ENCODE measurements around the gene F11R.
"Not testable (repeated sequence)": the region's sequence is repeated elsewhere in the genome, so short reads cannot be mapped to it uniquely, and the experiment has no call there.

F11R gene

DNA sequence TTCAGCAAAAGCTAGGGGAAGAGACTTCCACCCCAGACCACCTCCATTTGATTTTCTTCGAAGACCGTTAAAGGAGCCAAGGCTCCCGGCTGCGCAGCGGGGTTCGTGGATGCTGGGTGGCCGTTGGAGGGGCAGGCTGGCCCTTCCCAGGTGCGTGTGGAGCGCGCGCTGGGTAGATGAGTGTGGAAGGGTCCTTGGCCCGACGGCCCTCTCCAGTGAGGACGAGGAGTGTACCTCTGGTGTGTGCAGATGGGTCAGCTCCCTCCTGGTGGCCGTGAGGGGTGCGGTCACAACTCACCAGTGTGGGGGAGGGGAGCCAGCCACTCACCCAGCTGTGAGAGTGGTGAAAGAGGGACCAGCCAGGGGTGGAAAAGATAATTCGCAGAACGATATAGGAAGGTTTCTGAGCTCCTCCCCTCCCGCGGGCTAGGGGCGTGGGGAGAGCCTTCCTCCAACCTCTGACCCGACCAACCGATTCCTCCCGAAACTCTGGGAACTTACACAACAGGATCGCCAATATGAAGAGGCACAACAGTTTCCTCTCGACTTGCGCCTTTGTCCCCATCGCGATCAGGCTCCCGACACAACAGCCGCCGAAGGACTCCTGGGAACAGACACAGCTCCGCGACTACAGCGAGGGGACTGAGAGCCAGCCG, at the start of gene F11R:
Gene F11R (minus strand): TSS at position 644 of the 656 bp plus-strand sequence. CDS start 79 bp downstream, at position 565.
- in situ Hi-C loops (cut with HindIII; ENCODE audit: low sequenced_read_pairs) = no loop called here
- no peak for DNase-seq (ENCODE audit: low read depth, low spot score)
- TF ChIP-seq, protein P1, sequence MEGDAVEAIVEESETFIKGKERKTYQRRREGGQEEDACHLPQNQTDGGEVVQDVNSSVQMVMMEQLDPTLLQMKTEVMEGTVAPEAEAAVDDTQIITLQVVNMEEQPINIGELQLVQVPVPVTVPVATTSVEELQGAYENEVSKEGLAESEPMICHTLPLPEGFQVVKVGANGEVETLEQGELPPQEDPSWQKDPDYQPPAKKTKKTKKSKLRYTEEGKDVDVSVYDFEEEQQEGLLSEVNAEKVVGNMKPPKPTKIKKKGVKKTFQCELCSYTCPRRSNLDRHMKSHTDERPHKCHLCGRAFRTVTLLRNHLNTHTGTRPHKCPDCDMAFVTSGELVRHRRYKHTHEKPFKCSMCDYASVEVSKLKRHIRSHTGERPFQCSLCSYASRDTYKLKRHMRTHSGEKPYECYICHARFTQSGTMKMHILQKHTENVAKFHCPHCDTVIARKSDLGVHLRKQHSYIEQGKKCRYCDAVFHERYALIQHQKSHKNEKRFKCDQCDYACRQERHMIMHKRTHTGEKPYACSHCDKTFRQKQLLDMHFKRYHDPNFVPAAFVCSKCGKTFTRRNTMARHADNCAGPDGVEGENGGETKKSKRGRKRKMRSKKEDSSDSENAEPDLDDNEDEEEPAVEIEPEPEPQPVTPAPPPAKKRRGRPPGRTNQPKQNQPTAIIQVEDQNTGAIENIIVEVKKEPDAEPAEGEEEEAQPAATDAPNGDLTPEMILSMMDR (IDR thresholded peaks at IDR 0.05; ENCODE audit: low read depth, low read length) = no peak
- peak within 1 kb of the TSS; percentile 51 for H3K4me3 ChIP-seq (ENCODE audit: low read depth, low read length)

DNA sequence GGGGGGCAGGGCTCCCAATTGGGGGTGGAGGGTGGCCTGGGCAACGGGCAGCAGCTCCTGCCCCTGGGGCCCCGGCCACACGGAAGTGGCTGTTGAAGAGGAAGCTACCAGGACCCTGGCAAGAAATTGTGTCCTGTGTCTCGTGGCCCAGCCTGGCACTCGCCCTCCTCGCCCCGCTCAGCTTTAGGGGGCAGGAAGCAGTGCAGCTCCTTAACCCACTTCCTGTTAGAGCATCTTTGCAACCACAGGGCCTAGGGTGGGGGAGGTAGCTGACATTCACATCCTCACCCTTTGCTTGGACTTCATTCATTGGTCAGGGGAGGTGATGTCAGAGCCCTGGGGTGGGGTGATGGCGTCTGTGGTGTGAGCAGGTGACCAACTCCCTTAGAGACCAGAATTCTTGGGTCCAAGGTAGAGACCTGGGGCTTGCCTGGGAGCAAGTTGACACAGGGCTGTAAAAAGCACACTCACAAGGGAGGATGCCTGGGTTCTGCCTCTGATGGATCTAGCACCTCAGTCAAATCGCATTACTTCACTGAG, 48.8 kb upstream of the F11R start, which contains the start of gene ARHGAP30:
Gene ARHGAP30 (minus strand): TSS at position 161 of the 540 bp plus-strand sequence. CDS start 267 bp downstream, outside the sequence.
- no peak within 1 kb of the TSS for H3K4me3 ChIP-seq (ENCODE audit: low read depth, low read length)
- no peak for DNase-seq (ENCODE audit: low read depth, low spot score)
- in situ Hi-C loops (cut with HindIII; ENCODE audit: low sequenced_read_pairs) = no loop called here
- TF ChIP-seq, protein P1 (IDR thresholded peaks at IDR 0.05; ENCODE audit: low read depth, low read length) = no peak

DNA sequence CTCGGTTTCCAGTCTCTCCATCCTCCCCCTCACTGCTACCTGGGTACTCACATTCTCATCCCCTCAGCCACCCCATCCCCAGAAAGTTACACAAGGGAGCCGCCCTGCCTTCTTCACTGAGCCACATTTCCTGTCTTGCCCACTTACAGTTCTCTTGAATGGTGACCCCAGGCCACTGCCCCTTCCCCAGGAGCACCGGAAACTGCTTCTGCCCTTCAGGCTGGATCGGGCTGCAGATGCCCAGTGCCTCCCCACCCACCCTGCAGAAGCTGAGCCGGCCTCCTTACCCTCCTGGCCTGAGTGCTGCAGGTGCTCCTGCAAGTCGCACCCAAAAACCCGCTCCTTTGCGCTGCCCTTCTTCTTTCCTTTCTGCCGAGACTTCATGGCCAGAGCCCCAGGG, 48.3 kb upstream of the F11R start:
- no peak overlapping the region for H3K4me3 ChIP-seq (ENCODE audit: low read depth, low read length)
- no peak for DNase-seq (ENCODE audit: low read depth, low spot score)
- in situ Hi-C loops (cut with HindIII; ENCODE audit: low sequenced_read_pairs) = no loop called here
- TF ChIP-seq, protein P1 (IDR thresholded peaks at IDR 0.05; ENCODE audit: low read depth, low read length) = no peak

DNA sequence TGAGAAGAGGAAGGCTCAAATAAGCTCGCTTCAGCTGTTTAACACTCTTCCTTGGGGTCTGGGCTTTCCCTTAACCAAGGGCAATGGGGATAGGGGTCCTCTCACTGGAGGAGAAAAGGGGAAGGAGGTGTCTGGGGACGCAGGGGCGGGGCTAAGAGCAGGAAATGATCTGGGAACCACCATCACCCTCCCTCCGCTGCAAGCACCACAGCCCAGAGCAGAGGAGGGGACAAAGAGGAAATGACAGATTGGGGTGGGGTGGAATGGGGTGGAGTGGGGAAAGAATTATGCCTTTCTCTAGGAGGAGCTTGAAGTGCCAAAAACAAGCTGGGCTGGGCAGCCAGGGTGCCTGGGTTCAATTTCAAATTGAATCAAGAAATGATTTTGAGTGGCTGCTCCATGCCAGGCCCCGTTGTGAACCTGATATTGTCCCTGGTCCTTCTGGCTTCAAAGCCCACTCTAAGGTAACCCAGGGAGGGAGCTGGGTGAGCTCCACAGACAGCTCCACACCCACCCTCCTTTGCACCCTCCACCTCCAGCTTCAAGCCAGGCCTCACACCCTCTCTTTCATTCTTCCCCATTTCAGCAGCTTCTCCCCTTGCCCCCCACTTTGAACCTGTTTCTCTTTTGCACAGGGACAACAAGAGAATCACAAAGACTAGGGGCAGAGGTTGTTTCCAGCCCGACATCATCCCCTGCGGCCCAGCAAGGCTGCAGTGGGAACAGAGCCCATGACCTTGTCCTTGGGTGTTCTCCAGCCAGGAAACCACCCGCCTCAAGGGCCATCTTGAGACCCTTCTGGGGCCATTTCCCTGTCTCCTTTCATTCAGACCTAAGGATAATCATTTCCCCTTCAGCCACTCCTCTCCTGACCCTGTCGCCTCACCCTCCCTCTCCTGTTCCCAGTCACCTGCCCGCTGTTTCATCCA, 47.6 kb upstream of the F11R start:
- no peak overlapping the region for H3K4me3 ChIP-seq (ENCODE audit: low read depth, low read length)
- in situ Hi-C loops (cut with HindIII; ENCODE audit: low sequenced_read_pairs) = no loop called here
- TF ChIP-seq, protein P1 (IDR thresholded peaks at IDR 0.05; ENCODE audit: low read depth, low read length) = no peak
- no peak for DNase-seq (ENCODE audit: low read depth, low spot score)

DNA sequence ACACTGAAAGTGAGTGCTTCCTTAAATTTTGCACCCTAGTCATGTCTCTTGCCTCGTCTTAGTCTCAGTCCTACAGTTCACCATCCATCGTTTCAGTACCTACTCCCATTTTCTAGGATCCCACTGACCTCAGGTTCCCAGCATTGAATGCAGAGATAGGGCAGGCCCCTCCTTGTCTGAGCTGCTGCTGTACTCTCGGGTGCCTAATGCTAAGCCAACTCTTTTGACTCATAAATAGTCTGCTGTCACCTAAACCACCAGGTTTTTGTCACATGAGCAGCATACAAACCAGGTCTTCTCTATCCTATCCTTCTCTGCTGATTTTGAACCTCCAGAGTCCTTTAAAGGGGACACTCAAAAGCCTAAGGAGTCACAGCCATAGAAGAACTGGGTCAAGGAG, 45.7 kb upstream of the F11R start:
- no peak for DNase-seq (ENCODE audit: low read depth, low spot score)
- H3K4me3 ChIP-seq (ENCODE audit: low read depth, low read length) = no peak overlapping the region
- in situ Hi-C loops (cut with HindIII; ENCODE audit: low sequenced_read_pairs) = no loop called here
- TF ChIP-seq, protein P1 (IDR thresholded peaks at IDR 0.05; ENCODE audit: low read depth, low read length) = no peak

DNA sequence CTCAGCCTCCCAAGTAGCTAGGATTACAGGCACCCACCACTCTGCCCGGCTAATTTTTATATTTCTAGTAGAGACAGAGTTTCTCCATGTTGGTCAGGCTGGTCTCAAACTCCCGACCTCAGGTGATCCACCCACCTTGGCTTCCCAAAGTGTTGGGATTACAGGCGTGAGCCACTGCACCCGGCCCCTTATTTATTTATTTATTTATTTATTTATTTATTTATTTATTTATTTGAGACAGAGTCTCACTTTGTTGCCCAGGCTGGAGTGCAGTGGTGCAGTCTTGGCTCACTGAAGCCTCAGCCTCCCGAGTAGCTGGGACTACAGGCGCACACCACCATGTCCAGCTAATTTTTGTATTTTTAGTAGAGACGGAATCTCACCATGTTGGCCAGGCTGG, 44.7 kb upstream of the F11R start:
- DNase-seq (ENCODE audit: low read depth, low spot score); H3K4me3 ChIP-seq (ENCODE audit: low read depth, low read length); in situ Hi-C loops (cut with HindIII; ENCODE audit: low sequenced_read_pairs): not testable (repeated sequence)

DNA sequence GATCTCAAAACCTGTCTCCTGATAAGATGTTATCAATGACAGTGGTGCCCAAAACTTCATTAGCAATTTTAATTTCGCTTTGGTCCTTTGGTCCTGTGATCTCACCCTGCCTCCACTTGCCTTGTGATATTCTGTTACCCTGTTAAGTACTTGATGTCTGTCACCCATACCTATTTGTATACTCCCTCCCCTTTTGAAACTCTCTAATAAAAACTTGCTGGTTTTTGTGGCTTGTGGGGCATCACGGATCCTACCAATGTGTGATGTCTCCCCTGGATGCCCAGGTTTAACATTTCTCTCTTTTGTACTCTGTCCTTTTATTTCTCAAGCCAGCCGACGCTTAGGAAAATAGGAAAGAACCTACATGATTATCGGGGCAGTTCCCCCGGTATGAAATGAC, 43.0 kb upstream of the F11R start:
- H3K4me3 ChIP-seq (ENCODE audit: low read depth, low read length); in situ Hi-C loops (cut with HindIII; ENCODE audit: low sequenced_read_pairs); DNase-seq (ENCODE audit: low read depth, low spot score): not testable (repeated sequence)

Data from astrocyte of the spinal cord (primary cell).